HCT116 (cell line): ENCODE data around the gene RBMS1.

Experiments used
- CTCF ChIP-seq, 3 experiments: fragments of 200-600 bp in 1 of 3; sonication (generic) in 1 of 3; IDR thresholded peaks in 2 of 3; conservative IDR thresholded peaks in 1 of 3; 2 replicates each; pipeline ENCODE4 v1.5.1; 2012 to 2017; ENCODE audit warnings: low read depth in 2 of 3, low read length in 2 of 3, antibody characterized with exemption in 1 of 3, borderline replicate concordance in 1 of 3, control low read depth in 1 of 3, mild to moderate bottlenecking in 1 of 3, mixed read lengths in 1 of 3, mixed run types in 1 of 3, moderate library complexity in 1 of 3; ENCODE audit not compliant: insufficient read depth in 1 of 3
- MAX ChIP-seq: IDR thresholded peaks from 2 replicates; pipeline ENCODE4 v1.6.1; 2012
- POLR2A ChIP-seq: IDR thresholded peaks from 2 replicates; pipeline ENCODE4 v1.7.0; 2011; ENCODE audit warnings: borderline replicate concordance; ENCODE audit not compliant: insufficient read depth, insufficient read length; ENCODE audit errors: extremely low read depth
- REST ChIP-seq: IDR thresholded peaks from 2 replicates; pipeline ENCODE4 v1.6.1; 2012; ENCODE audit warnings: low read depth

- TF ChIP-seq CTCF (IDR thresholded peaks at IDR 0.05 in 2 of 3, conservative IDR thresholded peaks at IDR 0.05 in 1 of 3; ENCODE audit: borderline replicate concordance in 1 of 3, insufficient read depth in 1 of 3, low read depth in 2 of 3, low read length in 2 of 3) (no peak), MAX (no peak), POLR2A (no peak), REST (no peak)
These were observed 186.6 kb downstream of the RBMS1 start for GRCh38 chr2:160306985-160307384.
